Thoracic aorta (tissue), 2 donors: Measurements from ENCODE around the gene SUV39H1. TPM values are rescaled to one million over a fixed set of nuclear protein-coding genes. Genes with fewer than 3 reads are reported as not detected.

Experiments
- ATAC-seq: fragments of 150-250 bp; one replicate; pipeline ENCODE4 v1.8.0; 2017; ENCODE audit warnings: low read depth; ENCODE audit not compliant: insufficient number of reproducible peaks, low FRiP score
- DNase-seq: peaks from one replicate; pipeline ENCODE4 v3.0.0-alpha.2; 2020; ENCODE audit warnings: low spot score
- H3K27ac ChIP-seq, 2 donors: fragments of 200-600 bp; sonication (generic); 1 replicate in 1 of 2; 2 replicates in 1 of 2; pipeline ENCODE4 v1.5.1; 2016; ENCODE audit warnings: mild to moderate bottlenecking in 2 of 2, moderate library complexity in 2 of 2
- H3K27me3 ChIP-seq: fragments of 200-600 bp; sonication (generic); replicated peaks from 2 replicates; pipeline ENCODE4 v1.6.0; 2016; ENCODE audit warnings: mild to moderate bottlenecking; ENCODE audit not compliant: insufficient read depth
- H3K36me3 ChIP-seq: fragments of 200-600 bp; sonication (generic); one replicate; pipeline ENCODE4 v1.5.1; 2016
- H3K4me1 ChIP-seq, 2 donors: fragments of 200-600 bp; sonication (generic); 1 replicate in 1 of 2; 2 replicates in 1 of 2; pipeline versions ENCODE4 v1.5.1 to v1.6.0; 2016; ENCODE audit warnings: low read depth in 2 of 2, mild to moderate bottlenecking in 1 of 2; ENCODE audit not compliant: control insufficient read depth in 1 of 2
- H3K4me3 ChIP-seq: fragments of 200-600 bp; sonication (generic); 2 replicates; pipeline ENCODE4 v1.5.1; 2016; ENCODE audit warnings: mild to moderate bottlenecking
- H3K9me3 ChIP-seq: fragments of 200-600 bp; sonication (generic); 2 replicates; pipeline ENCODE4 v1.5.1; 2016
- CTCF ChIP-seq: fragments of 200-600 bp; sonication (generic); IDR thresholded peaks from one replicate; pipeline ENCODE4 v1.5.1; 2019; ENCODE audit warnings: antibody characterized with exemption
- total RNA-seq, 2 donors: library from RNA; depleted of rRNA; stranded (reverse); fragments of >200 nt; gene quantifications; one replicate each; pipeline versions ENCODE4 v1.1.0 to v1.2.3, GENCODE V29; 2016

SUV39H1 gene
- total RNA-seq, 2 donors from 2014 or later: 3.5 to 4.4 TPM

GRCh38 chrX:48698306-48698705 is 1.8 kb downstream of the SUV39H1 start:
- Histone ChIP-seq H3K4me1 (peaks cover 0 to 14% of the 10 kb centered on the region in 2 donors), H3K4me3 (no peak overlapping the region), H3K27ac (no peak overlapping the region), H3K36me3 (peaks cover 6% of the 10 kb centered on the region), H3K9me3 (no peaks in the 10 kb centered on the region), H3K27me3 (no peaks in the 10 kb centered on the region)
- ATAC-seq (no peak), DNase-seq (no peak)
- TF ChIP-seq CTCF: no peak

- peaks cover 0 to 12% of the 10 kb centered on the region in 2 donors for H3K4me1 ChIP-seq
- no peak overlapping the region for H3K4me3 ChIP-seq
- no peaks in the 10 kb centered on the region for H3K27me3 ChIP-seq
- no peak overlapping the region for H3K27ac ChIP-seq
- no peaks in the 10 kb centered on the region for H3K9me3 ChIP-seq
- ATAC-seq (no peak), DNase-seq (no peak)
- H3K36me3 ChIP-seq: peaks cover 6% of the 10 kb centered on the region
- TF ChIP-seq CTCF: no peak
These were observed 3.7 kb downstream of the SUV39H1 start for GRCh38 chrX:48700246-48700645.

- TF ChIP-seq CTCF: no peak
- no peak for ATAC-seq
- DNase-seq: no peak
- Histone ChIP-seq H3K4me3 (no peak overlapping the region), H3K9me3 (no peaks in the 10 kb centered on the region), H3K4me1 (peaks cover 0 to 7% of the 10 kb centered on the region in 2 donors), H3K27ac (no peak overlapping the region), H3K27me3 (no peaks in the 10 kb centered on the region), H3K36me3 (peaks cover 6% of the 10 kb centered on the region)
These were observed 4.6 kb downstream of the SUV39H1 start for GRCh38 chrX:48700951-48701653.

- TF ChIP-seq CTCF: no peak
- no peak overlapping the region for H3K4me3 ChIP-seq
- ATAC-seq (no peak), DNase-seq (no peak)
- no peak overlapping the region for H3K27ac ChIP-seq
- peaks cover 0 to 5% of the 10 kb centered on the region in 2 donors for H3K4me1 ChIP-seq
- H3K9me3 ChIP-seq: no peaks in the 10 kb centered on the region
- peaks cover 6% of the 10 kb centered on the region for H3K36me3 ChIP-seq
- H3K27me3 ChIP-seq: no peaks in the 10 kb centered on the region
These were observed 5.5 kb downstream of the SUV39H1 start for GRCh38 chrX:48702032-48702431.

- no peaks in the 10 kb centered on the region for H3K27me3 ChIP-seq
- ATAC-seq (no peak), DNase-seq (no peak)
- H3K4me1 ChIP-seq: no peaks in the 10 kb centered on the region
- H3K36me3 ChIP-seq: peaks cover 6% of the 10 kb centered on the region
- H3K9me3 ChIP-seq: no peaks in the 10 kb centered on the region
- no peak for TF ChIP-seq CTCF
- H3K4me3 ChIP-seq: no peak overlapping the region
- no peak overlapping the region for H3K27ac ChIP-seq
These were observed 6.2 kb downstream of the SUV39H1 start for GRCh38 chrX:48702716-48703115.
